K562 (cell line): Measurements from ENCODE around the gene MPHOSPH9. TPM values are rescaled to one million over a fixed set of nuclear protein-coding genes. Genes with fewer than 3 reads are reported as not detected.
A peak's percentile ranks its signal among the peaks of the same experiment; 100 is the strongest.

Source experiments
- BRD9 ChIP-seq: fragments of 450-650 bp; IDR thresholded peaks from 2 replicates; pipeline ENCODE4 v1.6.1; 2018; ENCODE audit warnings: low read depth; ENCODE audit not compliant: partially characterized antibody
- ESRRA ChIP-seq: fragments of 450-650 bp; IDR thresholded peaks from 2 replicates; pipeline ENCODE4 v1.6.1; 2014; ENCODE audit warnings: low read depth, mild to moderate bottlenecking, moderate library complexity, borderline replicate concordance
- GATA2 ChIP-seq: sonication (generic); formaldehyde crosslinking; IDR thresholded peaks from 2 replicates; pipeline ENCODE4 v1.4.0; 2020; ENCODE audit warnings: mild to moderate bottlenecking, missing genetic modification reagents
- HMGN3 ChIP-seq: IDR thresholded peaks from 2 replicates; pipeline ENCODE4 v1.6.1; 2011; ENCODE audit warnings: borderline replicate concordance, low read depth, mild to moderate bottlenecking, mixed read lengths, low read length; ENCODE audit not compliant: insufficient read length; ENCODE audit errors: extremely low read depth
- MBD2 ChIP-seq: sonication (generic); IDR thresholded peaks from 2 replicates; pipeline ENCODE4 v1.6.1; 2016; ENCODE audit warnings: low read depth, borderline replicate concordance
- POLR3G ChIP-seq: IDR thresholded peaks from 2 replicates; pipeline ENCODE4 v1.6.1; 2011; ENCODE audit not compliant: insufficient read length, insufficient replicate concordance; ENCODE audit errors: extremely low read depth
- RBFOX2 ChIP-seq: fragments of 200-400 bp; formaldehyde crosslinking; IDR thresholded peaks from 2 replicates; pipeline ENCODE4 v1.6.1; 2017; ENCODE audit warnings: low read depth, mild to moderate bottlenecking, low read length, moderate library complexity
- RFX5 ChIP-seq: IDR thresholded peaks from 2 replicates; pipeline ENCODE4 v1.6.1; 2011; ENCODE audit warnings: low read depth, mild to moderate bottlenecking, improper control_type of control experiment, low read length
- TAF1 ChIP-seq: IDR thresholded peaks from 2 replicates; pipeline ENCODE4 v1.6.1; 2011; ENCODE audit warnings: mild to moderate bottlenecking, low read length, moderate library complexity; ENCODE audit not compliant: insufficient read depth, control insufficient read depth, severe bottlenecking; ENCODE audit errors: extremely low read depth
- TAF7 ChIP-seq: fragments of 450-650 bp; IDR thresholded peaks from 2 replicates; pipeline ENCODE4 v1.6.1; 2016; ENCODE audit warnings: missing genetic modification characterization, missing compliant biosample characterization
- TEAD1 ChIP-seq, 2 experiments: fragments of 450-650 bp in 1 of 2; sonication (generic) in 1 of 2; formaldehyde crosslinking; IDR thresholded peaks; 2 replicates each; pipeline versions ENCODE4 v1.4.0 to v1.8.0; 2020 to 2022; ENCODE audit warnings: mild to moderate bottlenecking in 2 of 2, missing genetic modification reagents in 1 of 2
- TRIM24 ChIP-seq, 2 experiments: fragments of 450-650 bp; IDR thresholded peaks; 2 replicates each; pipeline ENCODE4 v1.6.1; 2016
- polyA plus RNA-seq, 8 experiments: library from polyadenylated mRNA; depleted of rRNA in 4 of 8; stranded (reverse) in 5 of 8; unstranded in 3 of 8; fragments of >200 nt; fragmentation: Nextera tagmentation in 2 of 8; fragmentation: Illumina TruSeq in 1 of 8; extraction: Ambion mirVana in 2 of 8; extraction: Trizol in 1 of 8; gene quantifications; 2 replicates each; pipeline versions ENCODE4 v1.2.1 to v1.2.3, GENCODE V29; 2011 to 2014; ENCODE audit warnings: inconsistent platforms in 1 of 8, missing spikeins in 1 of 8
- total RNA-seq, 7 experiments: library from RNA; depleted of rRNA in 6 of 7; stranded (reverse); fragments of >200 nt in 6 of 7; fragmentation: Illumina TruSeq in 2 of 7; extraction: Trizol in 2 of 7; gene quantifications; 2 replicates each; pipeline versions ENCODE4 v1.2.1 to v1.2.3, GENCODE V29; 2011 to 2021; ENCODE audit warnings: low replicate concordance in 1 of 7
- TF ChIP-seq, protein P1 (sequence below): fragments of 450-650 bp; IDR thresholded peaks from 2 replicates; pipeline ENCODE4 v1.6.1; 2017; ENCODE audit warnings: mild to moderate bottlenecking, moderate library complexity
- TF ChIP-seq, protein P2 (sequence below), 2 experiments: fragments of 450-650 bp; IDR thresholded peaks; 2 replicates each; pipeline ENCODE4 v1.6.1; 2016; ENCODE audit warnings: mild to moderate bottlenecking in 2 of 2, borderline replicate concordance in 1 of 2, low read depth in 1 of 2, moderate library complexity in 1 of 2
- TF ChIP-seq, protein P3 (sequence below): IDR thresholded peaks from 2 replicates; pipeline ENCODE4 v1.6.1; 2014; ENCODE audit warnings: antibody characterized with exemption

MPHOSPH9 gene
- total and polyA plus RNA-seq, 9 of the 15 experiments (the other 6 are each of a cell fraction or from before 2014, with no cell fraction given) = 14.2 to 103 (median 54.5) TPM

DNA sequence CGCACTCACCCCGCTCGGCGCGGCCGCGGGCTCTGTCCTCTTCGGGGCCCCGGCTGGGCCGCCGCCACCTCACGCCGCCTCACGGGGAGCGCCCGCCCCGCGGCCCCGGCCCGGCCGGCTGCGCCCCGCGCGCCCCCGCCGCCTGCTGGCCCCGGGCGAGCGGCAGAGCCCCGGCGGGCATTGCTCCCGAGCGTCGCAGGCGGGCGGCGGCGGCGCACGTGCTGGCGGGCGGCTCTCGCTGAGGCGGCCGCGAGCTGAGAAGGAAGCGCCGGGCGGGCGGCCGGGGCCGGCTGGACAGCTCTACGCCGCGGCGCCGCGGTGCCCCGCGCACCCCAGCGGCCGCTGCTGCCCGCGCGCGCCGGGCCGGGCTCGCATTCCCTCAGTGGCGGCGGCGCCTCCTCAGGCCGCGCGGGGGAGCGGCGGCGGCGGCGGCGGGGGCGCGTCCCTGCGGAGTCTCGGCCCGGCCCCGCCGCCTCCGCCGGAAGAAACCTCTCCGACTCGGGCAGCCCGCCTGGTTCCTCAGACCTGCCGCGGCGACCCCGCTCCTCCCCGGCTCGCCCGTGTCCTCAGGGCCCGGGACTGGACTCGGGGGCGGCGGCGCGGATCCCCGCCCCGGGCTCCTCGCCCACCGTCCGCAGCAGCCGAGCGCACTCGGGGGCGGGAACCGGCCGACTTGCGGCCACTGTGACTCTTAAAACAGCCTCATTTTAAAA, 82.0 kb downstream of the MPHOSPH9 start, which contains the start of gene PITPNM2 (continued):
- TF ChIP-seq, protein P1, sequence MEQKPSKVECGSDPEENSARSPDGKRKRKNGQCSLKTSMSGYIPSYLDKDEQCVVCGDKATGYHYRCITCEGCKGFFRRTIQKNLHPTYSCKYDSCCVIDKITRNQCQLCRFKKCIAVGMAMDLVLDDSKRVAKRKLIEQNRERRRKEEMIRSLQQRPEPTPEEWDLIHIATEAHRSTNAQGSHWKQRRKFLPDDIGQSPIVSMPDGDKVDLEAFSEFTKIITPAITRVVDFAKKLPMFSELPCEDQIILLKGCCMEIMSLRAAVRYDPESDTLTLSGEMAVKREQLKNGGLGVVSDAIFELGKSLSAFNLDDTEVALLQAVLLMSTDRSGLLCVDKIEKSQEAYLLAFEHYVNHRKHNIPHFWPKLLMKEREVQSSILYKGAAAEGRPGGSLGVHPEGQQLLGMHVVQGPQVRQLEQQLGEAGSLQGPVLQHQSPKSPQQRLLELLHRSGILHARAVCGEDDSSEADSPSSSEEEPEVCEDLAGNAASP = no peak
- no peak for TF ChIP-seq BRD9
- TF ChIP-seq ESRRA = no peak
- no peak for TF ChIP-seq GATA2 (CRISPR knock-in tag)
- no peak for TF ChIP-seq TRIM24 (IDR thresholded peaks at IDR 0.05)
- TF ChIP-seq TAF1 = no peak
- TF ChIP-seq, protein P2, sequence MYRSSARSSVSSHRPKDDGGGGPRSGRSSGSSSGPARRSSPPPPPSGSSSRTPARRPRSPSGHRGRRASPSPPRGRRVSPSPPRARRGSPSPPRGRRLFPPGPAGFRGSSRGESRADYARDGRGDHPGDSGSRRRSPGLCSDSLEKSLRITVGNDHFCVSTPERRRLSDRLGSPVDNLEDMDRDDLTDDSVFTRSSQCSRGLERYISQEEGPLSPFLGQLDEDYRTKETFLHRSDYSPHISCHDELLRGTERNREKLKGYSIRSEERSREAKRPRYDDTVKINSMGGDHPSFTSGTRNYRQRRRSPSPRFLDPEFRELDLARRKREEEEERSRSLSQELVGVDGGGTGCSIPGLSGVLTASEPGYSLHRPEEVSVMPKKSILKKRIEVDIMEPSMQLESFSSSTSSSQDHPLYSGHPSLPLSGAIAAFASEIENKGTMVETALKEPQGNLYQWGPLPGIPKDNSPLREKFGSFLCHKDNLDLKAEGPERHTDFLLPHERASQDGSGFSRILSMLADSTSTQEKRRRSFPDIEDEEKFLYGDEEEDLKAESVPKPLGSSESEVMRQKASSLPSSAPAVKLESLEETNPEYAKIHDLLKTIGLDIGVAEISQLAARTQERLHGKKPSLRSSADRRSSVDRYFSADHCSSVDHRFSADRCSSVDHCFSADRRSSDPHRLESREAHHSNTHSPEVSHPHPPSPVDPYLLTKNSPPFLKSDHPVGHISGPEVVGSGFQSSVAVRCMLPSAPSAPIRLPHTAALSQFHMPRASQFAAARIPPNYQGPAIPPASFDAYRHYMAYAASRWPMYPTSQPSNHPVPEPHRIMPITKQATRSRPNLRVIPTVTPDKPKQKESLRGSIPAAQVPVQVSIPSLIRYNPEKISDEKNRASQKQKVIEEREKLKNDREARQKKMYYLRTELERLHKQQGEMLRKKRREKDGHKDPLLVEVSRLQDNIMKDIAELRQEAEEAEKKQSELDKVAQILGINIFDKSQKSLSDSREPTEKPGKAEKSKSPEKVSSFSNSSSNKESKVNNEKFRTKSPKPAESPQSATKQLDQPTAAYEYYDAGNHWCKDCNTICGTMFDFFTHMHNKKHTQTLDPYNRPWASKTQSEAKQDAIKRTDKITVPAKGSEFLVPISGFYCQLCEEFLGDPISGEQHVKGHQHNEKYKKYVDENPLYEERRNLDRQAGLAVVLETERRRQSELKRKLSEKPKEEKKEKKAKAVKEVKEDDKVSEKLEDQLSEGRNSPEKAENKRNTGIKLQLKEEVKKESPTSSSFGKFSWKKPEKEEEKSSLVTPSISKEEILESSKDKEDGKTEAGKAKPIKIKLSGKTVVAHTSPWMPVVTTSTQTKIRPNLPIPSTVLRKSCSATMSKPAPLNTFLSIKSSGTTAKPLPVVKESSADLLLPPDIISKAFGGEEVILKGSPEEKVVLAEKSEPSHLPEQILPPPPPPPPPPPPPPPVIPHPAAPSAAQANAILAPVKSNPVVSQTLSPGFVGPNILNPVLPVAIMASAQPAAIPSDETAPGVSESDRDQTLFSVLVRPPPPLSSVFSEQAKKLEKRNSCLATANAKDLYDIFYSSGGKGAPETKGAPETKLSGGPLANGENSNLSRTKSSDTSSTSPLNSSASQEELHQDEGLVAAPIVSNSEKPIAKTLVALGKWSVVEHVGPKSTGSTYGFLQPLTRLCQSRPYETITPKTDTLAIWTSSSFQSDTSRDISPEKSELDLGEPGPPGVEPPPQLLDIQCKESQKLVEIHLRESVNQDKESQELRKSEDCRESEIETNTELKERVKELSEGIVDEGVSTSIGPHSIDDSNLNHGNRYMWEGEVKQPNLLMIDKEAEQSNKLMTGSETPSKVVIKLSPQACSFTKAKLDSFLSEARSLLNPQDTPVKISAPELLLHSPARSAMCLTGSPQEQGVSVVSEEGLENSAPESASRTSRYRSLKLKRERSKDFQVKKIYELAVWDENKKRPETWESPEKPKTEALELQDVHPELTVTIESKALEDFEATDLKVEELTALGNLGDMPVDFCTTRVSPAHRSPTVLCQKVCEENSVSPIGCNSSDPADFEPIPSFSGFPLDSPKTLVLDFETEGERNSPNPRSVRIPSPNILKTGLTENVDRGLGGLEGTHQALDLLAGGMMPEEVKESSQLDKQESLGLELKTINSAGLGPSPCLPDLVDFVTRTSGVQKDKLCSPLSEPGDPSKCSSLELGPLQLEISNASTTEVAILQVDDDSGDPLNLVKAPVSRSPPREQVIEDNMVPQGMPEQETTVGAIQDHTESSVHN (IDR thresholded peaks at IDR 0.05; ENCODE audit: borderline replicate concordance in 1 of 2, low read depth in 1 of 2) = no peak
- TF ChIP-seq, protein P3, sequence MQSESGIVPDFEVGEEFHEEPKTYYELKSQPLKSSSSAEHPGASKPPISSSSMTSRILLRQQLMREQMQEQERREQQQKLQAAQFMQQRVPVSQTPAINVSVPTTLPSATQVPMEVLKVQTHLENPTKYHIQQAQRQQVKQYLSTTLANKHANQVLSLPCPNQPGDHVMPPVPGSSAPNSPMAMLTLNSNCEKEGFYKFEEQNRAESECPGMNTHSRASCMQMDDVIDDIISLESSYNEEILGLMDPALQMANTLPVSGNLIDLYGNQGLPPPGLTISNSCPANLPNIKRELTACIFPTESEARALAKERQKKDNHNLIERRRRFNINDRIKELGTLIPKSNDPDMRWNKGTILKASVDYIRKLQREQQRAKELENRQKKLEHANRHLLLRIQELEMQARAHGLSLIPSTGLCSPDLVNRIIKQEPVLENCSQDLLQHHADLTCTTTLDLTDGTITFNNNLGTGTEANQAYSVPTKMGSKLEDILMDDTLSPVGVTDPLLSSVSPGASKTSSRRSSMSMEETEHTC = no peak
- TF ChIP-seq TEAD1 (CRISPR knock-in tag; IDR thresholded peaks at IDR 0.05) = no peak
- TF ChIP-seq MBD2 = no peak
- no peak for TF ChIP-seq TAF7 (tag)
- no peak; the same call in 1 of the 2 replicates for TF ChIP-seq RBFOX2
- TF ChIP-seq POLR3G = no peak
- TF ChIP-seq HMGN3 = peak; percentile 52
- TF ChIP-seq RFX5 = no peak
